ENCODE results near the gene PDZD4.
"Not testable (repeated sequence)": the region's sequence is repeated elsewhere in the genome, so short reads cannot be mapped to it uniquely, and the experiment has no call there.

PDZD4 gene

DNA sequence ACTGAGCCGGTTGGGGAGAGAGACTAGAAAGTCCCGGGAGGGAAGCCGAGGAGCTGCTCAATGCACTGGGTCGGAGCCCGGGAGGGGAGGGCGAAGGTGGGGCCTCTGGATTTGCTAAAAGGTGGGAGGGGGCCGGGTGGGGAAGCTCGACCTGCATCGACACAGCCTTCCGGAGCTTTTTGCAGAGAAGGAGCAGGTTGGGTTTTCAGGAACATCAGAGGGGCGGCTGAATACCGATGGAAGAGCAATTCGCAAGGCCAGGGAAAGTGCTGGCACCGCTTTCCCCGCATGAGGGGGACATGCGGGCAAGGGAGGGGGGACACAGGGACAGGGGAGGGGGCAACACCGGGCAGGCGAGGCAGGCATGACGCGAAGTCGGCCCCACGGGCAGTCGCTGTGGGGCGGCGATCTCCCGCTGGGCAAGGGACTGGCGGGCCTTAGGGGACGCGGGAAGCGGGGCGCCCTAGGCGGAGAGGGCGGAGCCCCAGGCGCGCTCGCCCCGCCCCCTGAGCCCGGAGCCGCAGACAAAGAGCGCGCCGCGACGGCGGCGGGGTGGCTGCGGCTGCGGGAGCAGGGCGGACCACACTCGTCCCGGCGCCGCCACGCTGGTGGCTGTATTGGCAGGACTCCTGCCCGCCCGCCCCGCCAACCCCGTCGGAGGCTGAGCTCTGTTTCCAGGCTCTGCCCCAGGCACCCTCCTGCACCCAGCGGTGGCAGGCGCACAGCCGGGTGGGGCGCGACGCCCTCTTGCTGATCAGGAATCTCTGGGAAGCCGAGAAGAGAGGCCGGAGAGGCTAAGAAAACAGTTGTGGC, 11.6 kb downstream of the PDZD4 start:
- Histone ChIP-seq H3K4me3 (replicated peaks; ENCODE audit: low read depth, low read length) (no peak overlapping the region), H3K27me3 (replicated peaks; ENCODE audit: control insufficient read depth, insufficient read depth, low read length) (no peaks in the 10 kb centered on the region), H3K36me3 (ENCODE audit: control insufficient read depth, insufficient read depth, low read length) (no peaks in the 10 kb centered on the region)
- no peak for DNase-seq (ENCODE audit: extremely low read depth, insufficient read length)
- TF ChIP-seq, protein P1, sequence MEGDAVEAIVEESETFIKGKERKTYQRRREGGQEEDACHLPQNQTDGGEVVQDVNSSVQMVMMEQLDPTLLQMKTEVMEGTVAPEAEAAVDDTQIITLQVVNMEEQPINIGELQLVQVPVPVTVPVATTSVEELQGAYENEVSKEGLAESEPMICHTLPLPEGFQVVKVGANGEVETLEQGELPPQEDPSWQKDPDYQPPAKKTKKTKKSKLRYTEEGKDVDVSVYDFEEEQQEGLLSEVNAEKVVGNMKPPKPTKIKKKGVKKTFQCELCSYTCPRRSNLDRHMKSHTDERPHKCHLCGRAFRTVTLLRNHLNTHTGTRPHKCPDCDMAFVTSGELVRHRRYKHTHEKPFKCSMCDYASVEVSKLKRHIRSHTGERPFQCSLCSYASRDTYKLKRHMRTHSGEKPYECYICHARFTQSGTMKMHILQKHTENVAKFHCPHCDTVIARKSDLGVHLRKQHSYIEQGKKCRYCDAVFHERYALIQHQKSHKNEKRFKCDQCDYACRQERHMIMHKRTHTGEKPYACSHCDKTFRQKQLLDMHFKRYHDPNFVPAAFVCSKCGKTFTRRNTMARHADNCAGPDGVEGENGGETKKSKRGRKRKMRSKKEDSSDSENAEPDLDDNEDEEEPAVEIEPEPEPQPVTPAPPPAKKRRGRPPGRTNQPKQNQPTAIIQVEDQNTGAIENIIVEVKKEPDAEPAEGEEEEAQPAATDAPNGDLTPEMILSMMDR (IDR thresholded peaks at IDR 0.05; ENCODE audit: insufficient read depth, low read length, poor library complexity, severe bottlenecking) = no peak

DNA sequence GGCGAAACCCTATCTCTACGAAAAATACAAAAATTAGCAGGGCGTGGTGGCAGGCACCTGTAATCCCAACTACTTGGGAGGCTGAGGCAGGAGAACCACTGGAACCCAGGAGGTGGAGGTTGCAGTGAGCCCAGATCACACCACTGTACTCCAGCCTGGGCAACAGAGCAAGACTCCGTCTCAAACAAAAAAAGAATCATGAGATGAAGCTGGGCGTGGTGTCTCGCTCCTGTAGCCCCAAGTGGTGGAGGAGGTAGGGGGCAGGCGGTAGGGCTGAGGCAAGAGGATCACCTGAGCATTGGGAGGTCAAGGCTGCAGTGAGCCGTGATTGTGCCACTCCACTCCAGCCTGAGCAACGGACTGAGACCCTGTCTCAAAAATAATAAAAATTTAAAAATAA, 12.3 kb downstream of the PDZD4 start:
- DNase-seq (ENCODE audit: extremely low read depth, insufficient read length) = not testable (repeated sequence)

DNA sequence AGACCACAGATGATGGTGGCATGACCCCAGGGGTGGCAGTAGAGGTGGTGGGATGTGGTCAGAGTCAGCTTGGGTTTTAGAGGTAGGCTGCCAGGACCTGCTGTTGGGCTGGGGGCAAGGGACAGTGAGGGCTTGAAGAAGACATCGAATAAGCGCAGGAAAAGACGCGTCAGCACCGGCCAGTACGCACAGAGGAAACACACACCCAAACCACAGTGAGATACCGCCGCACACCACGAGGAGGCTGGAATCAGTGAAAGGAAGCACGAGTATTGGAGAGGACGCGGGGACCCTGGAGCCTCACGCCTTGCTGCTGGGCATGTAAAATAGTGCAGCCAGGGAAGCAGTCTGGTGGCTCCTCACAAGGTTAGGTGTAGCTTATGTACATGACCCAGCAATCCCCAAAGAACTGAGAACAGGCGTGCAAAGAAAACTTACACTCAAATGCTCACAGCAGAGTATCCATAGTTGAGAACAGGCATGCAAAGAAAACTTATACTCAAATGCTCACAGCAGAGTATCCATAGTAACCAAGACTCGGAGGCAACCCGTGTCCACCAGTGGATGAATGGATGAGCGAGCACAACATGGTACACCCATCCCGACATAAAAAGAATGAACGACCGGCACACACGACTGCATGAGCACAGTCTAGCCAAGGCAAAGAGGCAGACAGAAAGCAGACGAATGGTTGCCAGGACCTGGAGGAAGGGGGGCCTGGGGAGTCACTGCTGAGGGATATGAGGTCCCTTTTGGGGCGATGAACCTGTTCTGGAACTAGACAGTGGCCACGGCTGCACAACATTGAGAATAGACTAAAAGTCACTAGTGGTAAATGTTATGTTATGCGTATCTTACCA, 13.3 kb downstream of the PDZD4 start:
- no peak for DNase-seq (ENCODE audit: extremely low read depth, insufficient read length)
- no peaks in the 10 kb centered on the region for H3K27me3 ChIP-seq (replicated peaks; ENCODE audit: control insufficient read depth, insufficient read depth, low read length)
- TF ChIP-seq, protein P1 (IDR thresholded peaks at IDR 0.05; ENCODE audit: insufficient read depth, low read length, poor library complexity, severe bottlenecking) = no peak
- H3K36me3 ChIP-seq (ENCODE audit: control insufficient read depth, insufficient read depth, low read length) = no peaks in the 10 kb centered on the region
- H3K4me3 ChIP-seq (replicated peaks; ENCODE audit: low read depth, low read length) = no peak overlapping the region

More for the DNA sequence above, 12.3 kb downstream of the PDZD4 start:
- not testable (repeated sequence) for H3K36me3 ChIP-seq (ENCODE audit: control insufficient read depth, insufficient read depth, low read length); H3K27me3 ChIP-seq (replicated peaks; ENCODE audit: control insufficient read depth, insufficient read depth, low read length); H3K4me3 ChIP-seq (replicated peaks; ENCODE audit: low read depth, low read length)

DNA sequence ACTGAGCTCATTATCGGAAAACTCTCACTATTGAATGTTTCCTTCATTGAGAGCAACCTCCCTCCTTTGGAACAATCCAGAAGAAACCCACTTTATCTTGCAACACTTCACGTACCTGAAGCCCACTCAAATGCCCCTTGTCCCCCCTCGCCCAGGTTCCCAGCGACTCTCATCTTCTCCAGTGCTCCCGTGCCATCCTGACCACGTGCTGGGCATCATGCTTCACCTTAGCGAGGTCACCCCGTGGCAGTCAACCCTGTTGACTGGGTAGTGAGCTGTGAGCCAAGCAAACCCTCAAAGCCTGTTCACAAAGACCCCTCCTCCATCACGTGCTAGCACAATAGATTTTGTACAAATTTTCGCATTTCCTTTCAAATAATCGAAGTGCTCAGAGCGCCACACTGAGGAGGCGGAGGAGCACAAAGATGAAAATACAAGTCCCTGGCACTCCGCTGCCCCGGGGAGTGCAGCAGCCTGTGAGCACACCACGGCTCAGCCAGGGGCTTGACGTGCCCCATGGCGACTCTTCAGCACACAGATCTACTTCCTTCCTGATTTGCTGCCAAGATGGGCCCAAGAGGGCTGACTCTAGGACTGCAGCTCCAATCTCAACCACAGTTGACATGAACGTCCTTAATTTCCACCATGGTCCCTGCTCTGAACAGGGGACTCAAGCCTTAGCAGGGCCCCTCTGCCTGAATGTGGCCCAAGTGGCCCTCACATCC, 15.6 kb downstream of the PDZD4 start:
- H3K4me3 ChIP-seq (replicated peaks; ENCODE audit: low read depth, low read length) = no peak overlapping the region
- DNase-seq (ENCODE audit: extremely low read depth, insufficient read length) = no peak
- H3K36me3 ChIP-seq (ENCODE audit: control insufficient read depth, insufficient read depth, low read length) = no peaks in the 10 kb centered on the region
- no peaks in the 10 kb centered on the region for H3K27me3 ChIP-seq (replicated peaks; ENCODE audit: control insufficient read depth, insufficient read depth, low read length)
- TF ChIP-seq, protein P1 (IDR thresholded peaks at IDR 0.05; ENCODE audit: insufficient read depth, low read length, poor library complexity, severe bottlenecking) = no peak

DNA sequence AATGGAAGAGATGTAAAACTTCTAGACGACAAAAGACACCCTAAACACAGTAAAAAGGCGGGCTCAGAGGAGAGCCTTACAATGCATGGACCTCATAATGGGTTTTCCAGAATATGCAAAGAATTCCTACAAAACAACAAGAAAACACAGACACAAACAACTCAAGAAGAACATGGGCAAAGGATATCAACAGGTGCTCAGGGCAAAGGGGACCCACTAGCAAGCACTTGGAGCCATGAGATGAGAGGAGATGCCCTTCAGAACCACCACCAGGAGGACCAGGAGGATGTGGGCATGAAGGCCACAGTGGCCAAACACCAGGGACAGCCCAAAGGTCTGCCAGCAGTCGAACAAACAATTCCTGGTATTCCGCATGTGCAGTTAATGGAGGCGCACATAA, 17.2 kb downstream of the PDZD4 start:
- TF ChIP-seq, protein P1 (IDR thresholded peaks at IDR 0.05; ENCODE audit: insufficient read depth, low read length, poor library complexity, severe bottlenecking) = no peak
- Histone ChIP-seq H3K36me3 (ENCODE audit: control insufficient read depth, insufficient read depth, low read length) (no peaks in the 10 kb centered on the region), H3K27me3 (replicated peaks; ENCODE audit: control insufficient read depth, insufficient read depth, low read length) (no peaks in the 10 kb centered on the region)

More for the DNA sequence above, 17.2 kb downstream of the PDZD4 start:
- H3K4me3 ChIP-seq (replicated peaks; ENCODE audit: low read depth, low read length) = no peak overlapping the region
- DNase-seq (ENCODE audit: extremely low read depth, insufficient read length) = no peak

Data from GM06990 (cell line).